HFFc6 (cell line): ENCODE measurements around the gene GSAP. TPM values are rescaled to one million over a fixed set of nuclear protein-coding genes. Genes with fewer than 3 reads are reported as not detected.

Experiments used
- DNase-seq: peaks from one replicate; pipeline ENCODE4 v3.0.0-alpha.2; 2018
- H3K27ac Mint-ChIP-seq: 2 replicates; pipeline ENCODE4 v1.8.0; 2020; ENCODE audit warnings: mild to moderate bottlenecking, mixed read lengths
- H3K27me3 Mint-ChIP-seq: 2 replicates; pipeline ENCODE4 v1.8.0; 2021; ENCODE audit warnings: mild to moderate bottlenecking, moderate library complexity, mixed read lengths; ENCODE audit not compliant: insufficient read depth
- H3K36me3 Mint-ChIP-seq: 2 replicates; pipeline ENCODE4 v1.8.0; 2021; ENCODE audit warnings: low read depth, mixed read lengths
- H3K4me1 Mint-ChIP-seq: 2 replicates; pipeline ENCODE4 v1.8.0; 2020; ENCODE audit warnings: low read depth, mixed read lengths
- H3K4me3 Mint-ChIP-seq: 2 replicates; pipeline ENCODE4 v1.8.0; 2020; ENCODE audit warnings: mild to moderate bottlenecking, moderate library complexity, mixed read lengths
- H3K9me3 Mint-ChIP-seq: 2 replicates; pipeline ENCODE4 v1.8.0; 2020; ENCODE audit warnings: mild to moderate bottlenecking, mixed read lengths
- CTCF ChIP-seq: fragments of 200-600 bp; sonication (generic); IDR thresholded peaks from 2 replicates; pipeline ENCODE4 v1.5.0; 2021; ENCODE audit warnings: antibody characterized with exemption, mild to moderate bottlenecking
- total RNA-seq, 6 experiments: library from RNA; stranded (reverse); fragmentation: NEBNext Ultra II Directional; extraction: Animal tissue kit (Norgen Biotek cat#: 25700); gene quantifications; 2 replicates in 1 of 6; 3 replicates in 5 of 6; pipeline ENCODE4 v1.2.3, GENCODE V29; 2021

Gene GSAP
- total RNA-seq, 6 experiments from 2014 or later = 1.4 to 2.8 (median 2.2) TPM

- H3K27ac Mint-ChIP-seq = peak overlapping the region; percentile 55
- no peak for TF ChIP-seq CTCF
Observed at GRCh38 chr7:77327067-77327931, 88.8 kb downstream of the GSAP start.

GRCh38 chr7:77326131-77326530 is 90.0 kb downstream of the GSAP start:
- no peak overlapping the region for H3K27ac Mint-ChIP-seq
- peaks cover 50% of the 10 kb centered on the region for H3K4me1 Mint-ChIP-seq
- H3K4me3 Mint-ChIP-seq = no peak overlapping the region
- no peaks in the 10 kb centered on the region for H3K9me3 Mint-ChIP-seq
- H3K27me3 Mint-ChIP-seq = peaks cover 2% of the 10 kb centered on the region; the same call in 1 of the 2 replicates
- no peak for DNase-seq
- no peak for TF ChIP-seq CTCF
- no peaks in the 10 kb centered on the region for H3K36me3 Mint-ChIP-seq

More at GRCh38 chr7:77327067-77327931, 88.8 kb downstream of the GSAP start:
- H3K27me3 Mint-ChIP-seq = peaks cover 2% of the 10 kb centered on the region; the same call in 1 of the 2 replicates
- no peaks in the 10 kb centered on the region for H3K9me3 Mint-ChIP-seq
- no peaks in the 10 kb centered on the region for H3K36me3 Mint-ChIP-seq
- DNase-seq = peak; percentile 71
- peak overlapping the region; percentile 54; the same call in 1 of the 2 replicates for H3K4me3 Mint-ChIP-seq
- peaks cover 61% of the 10 kb centered on the region for H3K4me1 Mint-ChIP-seq

GRCh38 chr7:77321300-77321699 is 94.8 kb downstream of the GSAP start:
- no peak for DNase-seq
- H3K4me3 Mint-ChIP-seq = no peak overlapping the region
- no peak overlapping the region; the same call in 1 of the 2 replicates for H3K27ac Mint-ChIP-seq
- H3K9me3 Mint-ChIP-seq = no peaks in the 10 kb centered on the region
- peaks cover 6% of the 10 kb centered on the region for H3K36me3 Mint-ChIP-seq
- peaks cover 15% of the 10 kb centered on the region for H3K4me1 Mint-ChIP-seq
- peaks cover 2% of the 10 kb centered on the region; the same call in 1 of the 2 replicates for H3K27me3 Mint-ChIP-seq
- no peak for TF ChIP-seq CTCF

- DNase-seq = no peak
- Mint-ChIP-seq H3K27ac (no peak overlapping the region), H3K9me3 (no peaks in the 10 kb centered on the region), H3K36me3 (peaks cover 6% of the 10 kb centered on the region), H3K27me3 (peaks cover 2% of the 10 kb centered on the region; the same call in 1 of the 2 replicates), H3K4me3 (no peak overlapping the region), H3K4me1 (peaks cover 9% of the 10 kb centered on the region)
- TF ChIP-seq CTCF = no peak
Observed at GRCh38 chr7:77320714-77321113, 95.4 kb downstream of the GSAP start.

GRCh38 chr7:77320137-77320536 is 96.0 kb downstream of the GSAP start:
- Mint-ChIP-seq H3K36me3 (peaks cover 6% of the 10 kb centered on the region), H3K27me3 (peaks cover 2% of the 10 kb centered on the region; the same call in 1 of the 2 replicates)
- DNase-seq = no peak

More at GRCh38 chr7:77320137-77320536, 96.0 kb downstream of the GSAP start:
- no peak overlapping the region for H3K4me3 Mint-ChIP-seq
- no peak for TF ChIP-seq CTCF
- H3K27ac Mint-ChIP-seq = no peak overlapping the region
- H3K4me1 Mint-ChIP-seq = peaks cover 9% of the 10 kb centered on the region
- no peaks in the 10 kb centered on the region for H3K9me3 Mint-ChIP-seq
